DOHH2 (cell line): ENCODE data around the gene RIT2.

ENCODE experiments used
- H3F3A ChIP-seq: fragments of 200-600 bp; sonication (generic), shearing (Covaris generic); 2 replicates; pipeline ENCODE4 v1.6.0; 2016; ENCODE audit warnings: antibody characterized with exemption, mild to moderate bottlenecking; ENCODE audit not compliant: control insufficient read depth, insufficient read depth
- H3K27ac ChIP-seq: fragments of 200-600 bp; sonication (generic); 2 replicates; pipeline ENCODE4 v1.5.1; 2014; ENCODE audit warnings: low read depth, mild to moderate bottlenecking, low read length, moderate library complexity
- H3K27me3 ChIP-seq: fragments of 200-600 bp; sonication (generic); 2 replicates; pipeline ENCODE4 v1.6.1; 2014; ENCODE audit warnings: mild to moderate bottlenecking, low read length, mixed read lengths; ENCODE audit not compliant: control insufficient read depth
- H3K36me3 ChIP-seq: fragments of 200-600 bp; sonication (generic); 2 replicates; pipeline ENCODE4 v1.6.1; 2014; ENCODE audit warnings: mild to moderate bottlenecking, low read length, moderate library complexity, mixed read lengths; ENCODE audit not compliant: control insufficient read depth
- H3K4me1 ChIP-seq: fragments of 200-600 bp; sonication (generic); 2 replicates; pipeline ENCODE4 v1.6.1; 2014; ENCODE audit warnings: mild to moderate bottlenecking, low read length, mixed read lengths; ENCODE audit not compliant: control insufficient read depth
- H3K4me2 ChIP-seq: fragments of 200-600 bp; sonication (generic); 2 replicates; pipeline ENCODE4 v1.6.0; 2014; ENCODE audit warnings: mild to moderate bottlenecking, low read length, moderate library complexity
- H3K4me3 ChIP-seq: fragments of 200-600 bp; sonication (generic); 2 replicates; pipeline ENCODE4 v1.5.1; 2014; ENCODE audit warnings: mild to moderate bottlenecking, low read length, mixed read lengths
- H3K79me2 ChIP-seq: fragments of 200-600 bp; sonication (generic); 2 replicates; pipeline ENCODE4 v1.6.1; 2014; ENCODE audit warnings: mild to moderate bottlenecking, low read length, mixed read lengths; ENCODE audit not compliant: control insufficient read depth
- H3K9me2 ChIP-seq: fragments of 200-600 bp; sonication (generic); replicated peaks from 2 replicates; pipeline ENCODE4 v1.6.1; 2014; ENCODE audit warnings: mild to moderate bottlenecking, low read length, mixed read lengths; ENCODE audit not compliant: control insufficient read depth
- H3K9me3 ChIP-seq: fragments of 200-600 bp; sonication (generic); 2 replicates; pipeline ENCODE4 v1.6.1; 2014; ENCODE audit warnings: antibody characterized with exemption, low read length, mixed read lengths; ENCODE audit not compliant: control insufficient read depth, insufficient read depth
- H4K20me1 ChIP-seq: fragments of 200-600 bp; sonication (generic); 2 replicates; pipeline ENCODE4 v1.6.0; 2014; ENCODE audit warnings: low read depth, mild to moderate bottlenecking, antibody characterized with exemption, low read length, moderate library complexity; ENCODE audit not compliant: control insufficient read depth, insufficient read depth
- CTCF ChIP-seq: fragments of 200-600 bp; sonication (generic); IDR thresholded peaks from one replicate; pipeline ENCODE4 v1.5.1; 2014; ENCODE audit warnings: antibody characterized with exemption, mild to moderate bottlenecking, low read depth, low read length; ENCODE audit not compliant: poor library complexity, severe bottlenecking
- EZH2phosphoT487 ChIP-seq: fragments of 200-600 bp; sonication (generic); IDR thresholded peaks from 2 replicates; pipeline ENCODE4 v1.6.1; 2017; ENCODE audit warnings: borderline replicate concordance, mild to moderate bottlenecking, antibody characterized with exemption, low read length, moderate library complexity, mixed read lengths

Gene RIT2

GRCh38 chr18:43159926-43160325 is 44.4 kb upstream of the RIT2 start:
- TF ChIP-seq CTCF (no peak), EZH2phosphoT487 (no peak)
- no peaks in the 10 kb centered on the region for H4K20me1 ChIP-seq
- H3K4me2 ChIP-seq: no peak overlapping the region
- no peaks in the 10 kb centered on the region for H3K9me3 ChIP-seq
- H3K27ac ChIP-seq: no peak overlapping the region
- H3K9me2 ChIP-seq: no peaks in the 10 kb centered on the region
- H3K79me2 ChIP-seq: no peaks in the 10 kb centered on the region
- H3F3A ChIP-seq: no peaks in the 10 kb centered on the region
- no peak overlapping the region for H3K4me3 ChIP-seq
- no peaks in the 10 kb centered on the region for H3K4me1 ChIP-seq
- H3K36me3 ChIP-seq: no peaks in the 10 kb centered on the region
- H3K27me3 ChIP-seq: no peaks in the 10 kb centered on the region

GRCh38 chr18:43159086-43159770 is 43.7 kb upstream of the RIT2 start:
- Histone ChIP-seq H3K36me3 (no peaks in the 10 kb centered on the region), H4K20me1 (no peaks in the 10 kb centered on the region), H3K27me3 (no peaks in the 10 kb centered on the region), H3K9me3 (no peaks in the 10 kb centered on the region), H3K9me2 (no peaks in the 10 kb centered on the region), H3K4me1 (no peaks in the 10 kb centered on the region), H3K79me2 (no peaks in the 10 kb centered on the region), H3K4me2 (no peak overlapping the region), H3K4me3 (no peak overlapping the region), H3K27ac (no peak overlapping the region), H3F3A (no peaks in the 10 kb centered on the region)
- TF ChIP-seq CTCF (no peak), EZH2phosphoT487 (no peak)

DNA sequence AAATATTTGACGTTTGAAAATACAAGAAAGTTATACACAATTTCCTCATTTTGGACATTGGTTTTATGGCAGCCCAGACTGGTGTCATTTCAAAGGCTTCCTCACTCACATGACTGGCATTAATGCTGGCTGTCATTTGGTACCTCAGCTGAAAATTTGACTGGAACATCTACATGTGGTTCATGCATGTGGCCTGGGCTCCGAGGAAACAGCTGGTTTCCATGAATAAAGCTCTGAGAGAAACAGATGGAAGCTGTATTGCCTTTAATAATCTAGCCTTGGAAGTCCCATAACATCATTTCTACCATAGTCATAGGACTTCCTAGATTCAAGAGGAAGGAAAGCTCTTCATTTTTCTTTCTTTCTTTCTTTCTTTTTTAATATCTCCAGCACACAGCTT is 42.9 kb upstream of the RIT2 start:
- Histone ChIP-seq H3K4me1 (no peaks in the 10 kb centered on the region), H3K36me3 (no peaks in the 10 kb centered on the region)
- no peak for TF ChIP-seq CTCF
- no peak for TF ChIP-seq EZH2phosphoT487

More for the DNA sequence above, 42.9 kb upstream of the RIT2 start:
- H3K9me2 ChIP-seq: no peaks in the 10 kb centered on the region
- no peaks in the 10 kb centered on the region for H3K79me2 ChIP-seq
- no peaks in the 10 kb centered on the region for H4K20me1 ChIP-seq
- H3K4me3 ChIP-seq: no peak overlapping the region
- H3F3A ChIP-seq: no peaks in the 10 kb centered on the region
- no peak overlapping the region for H3K4me2 ChIP-seq
- H3K9me3 ChIP-seq: no peaks in the 10 kb centered on the region
- no peak overlapping the region for H3K27ac ChIP-seq
- H3K27me3 ChIP-seq: no peaks in the 10 kb centered on the region
